ENCODE results near the gene SLC25A38. TPM values are rescaled to one million over a fixed set of nuclear protein-coding genes. Genes with fewer than 3 reads are reported as not detected.

The SLC25A38 gene
- polyA plus RNA-seq, 1 donor from 2014 or later = 32.5 TPM

DNA sequence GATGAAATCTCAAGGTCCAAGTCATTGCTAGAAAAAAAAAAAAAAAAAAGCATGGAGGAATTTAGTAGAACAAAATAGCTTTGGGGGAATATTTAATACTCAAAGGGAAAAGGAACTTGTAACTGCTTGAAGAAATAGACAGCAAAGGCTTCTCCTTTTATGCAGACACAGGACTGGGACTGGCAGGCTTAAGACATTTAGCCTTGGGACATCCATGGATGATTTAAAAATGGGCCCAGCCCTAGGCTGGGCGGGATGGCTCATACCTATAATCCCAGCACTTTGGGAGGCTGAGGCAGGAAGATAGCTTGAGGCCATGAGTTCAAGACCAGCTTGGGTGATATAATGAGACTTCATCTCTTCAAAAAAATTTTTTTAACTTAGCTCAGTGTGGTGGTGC lies 43.1 kb downstream of the SLC25A38 start:
- Histone ChIP-seq H3K27ac (ENCODE audit: low read length) (no peak overlapping the region), H3K27me3 (ENCODE audit: insufficient read depth, low read depth, low read length) (no peaks in the 10 kb centered on the region), H3K36me3 (ENCODE audit: insufficient read depth, low read length) (no peaks in the 10 kb centered on the region), H3K79me2 (replicated peaks; ENCODE audit: insufficient read depth, low read length) (no peaks in the 10 kb centered on the region), H3K9me3 (ENCODE audit: low read length) (no peaks in the 10 kb centered on the region), H4K20me1 (ENCODE audit: insufficient read depth) (no peaks in the 10 kb centered on the region), H3K4me3 (ENCODE audit: low read length) (no peak overlapping the region), H3K9ac (ENCODE audit: low read length) (no peak overlapping the region), H3F3A (ENCODE audit: insufficient read depth, low read length, poor library complexity, severe bottlenecking) (no peaks in the 10 kb centered on the region), H2AFZ (ENCODE audit: low read depth, low read length) (no peak overlapping the region), H3K4me2 (ENCODE audit: low read length) (no peak overlapping the region), H3K9me2 (ENCODE audit: insufficient read depth, low read length) (no peaks in the 10 kb centered on the region)
- no peak for TF ChIP-seq TAF1 (IDR thresholded peaks at IDR 0.05; ENCODE audit: low read depth)
- TF ChIP-seq, protein P1, sequence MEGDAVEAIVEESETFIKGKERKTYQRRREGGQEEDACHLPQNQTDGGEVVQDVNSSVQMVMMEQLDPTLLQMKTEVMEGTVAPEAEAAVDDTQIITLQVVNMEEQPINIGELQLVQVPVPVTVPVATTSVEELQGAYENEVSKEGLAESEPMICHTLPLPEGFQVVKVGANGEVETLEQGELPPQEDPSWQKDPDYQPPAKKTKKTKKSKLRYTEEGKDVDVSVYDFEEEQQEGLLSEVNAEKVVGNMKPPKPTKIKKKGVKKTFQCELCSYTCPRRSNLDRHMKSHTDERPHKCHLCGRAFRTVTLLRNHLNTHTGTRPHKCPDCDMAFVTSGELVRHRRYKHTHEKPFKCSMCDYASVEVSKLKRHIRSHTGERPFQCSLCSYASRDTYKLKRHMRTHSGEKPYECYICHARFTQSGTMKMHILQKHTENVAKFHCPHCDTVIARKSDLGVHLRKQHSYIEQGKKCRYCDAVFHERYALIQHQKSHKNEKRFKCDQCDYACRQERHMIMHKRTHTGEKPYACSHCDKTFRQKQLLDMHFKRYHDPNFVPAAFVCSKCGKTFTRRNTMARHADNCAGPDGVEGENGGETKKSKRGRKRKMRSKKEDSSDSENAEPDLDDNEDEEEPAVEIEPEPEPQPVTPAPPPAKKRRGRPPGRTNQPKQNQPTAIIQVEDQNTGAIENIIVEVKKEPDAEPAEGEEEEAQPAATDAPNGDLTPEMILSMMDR (IDR thresholded peaks at IDR 0.05; ENCODE audit: poor library complexity, severe bottlenecking) = no peak

DNA sequence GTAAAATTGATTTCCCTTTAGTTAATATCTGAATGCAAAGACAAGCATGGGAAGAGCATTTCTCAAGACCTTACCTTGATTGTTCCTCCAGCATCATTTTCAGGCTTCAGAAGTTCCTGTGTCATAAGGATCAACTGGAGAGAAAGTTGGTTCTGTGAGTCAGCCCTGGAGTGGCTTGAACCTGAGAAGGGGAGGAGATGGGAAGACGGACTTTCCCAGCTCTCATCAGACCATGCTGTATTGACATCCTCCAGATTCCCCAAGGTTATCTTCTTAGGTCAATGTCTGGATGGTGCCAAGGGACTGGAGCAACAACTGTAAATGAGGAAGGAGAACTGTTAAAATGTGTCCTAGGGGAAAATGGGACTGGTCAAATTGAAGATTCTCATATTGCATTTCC lies 44.3 kb downstream of the SLC25A38 start:
- H3K36me3 ChIP-seq (ENCODE audit: insufficient read depth, low read length) = no peaks in the 10 kb centered on the region
- TF ChIP-seq EP300 (conservative IDR thresholded peaks at IDR 0.05; ENCODE audit: poor library complexity, severe bottlenecking) = no peak
- TF ChIP-seq EZH2 (IDR thresholded peaks at IDR 0.05; ENCODE audit: borderline replicate concordance, insufficient read depth, low read length, poor library complexity, severe bottlenecking) = no peak
- TF ChIP-seq RAD21 (conservative IDR thresholded peaks at IDR 0.05) = no peak
- no peak for TF ChIP-seq POLR2AphosphoS5 (IDR thresholded peaks at IDR 0.05)
- TF ChIP-seq, protein P2, sequence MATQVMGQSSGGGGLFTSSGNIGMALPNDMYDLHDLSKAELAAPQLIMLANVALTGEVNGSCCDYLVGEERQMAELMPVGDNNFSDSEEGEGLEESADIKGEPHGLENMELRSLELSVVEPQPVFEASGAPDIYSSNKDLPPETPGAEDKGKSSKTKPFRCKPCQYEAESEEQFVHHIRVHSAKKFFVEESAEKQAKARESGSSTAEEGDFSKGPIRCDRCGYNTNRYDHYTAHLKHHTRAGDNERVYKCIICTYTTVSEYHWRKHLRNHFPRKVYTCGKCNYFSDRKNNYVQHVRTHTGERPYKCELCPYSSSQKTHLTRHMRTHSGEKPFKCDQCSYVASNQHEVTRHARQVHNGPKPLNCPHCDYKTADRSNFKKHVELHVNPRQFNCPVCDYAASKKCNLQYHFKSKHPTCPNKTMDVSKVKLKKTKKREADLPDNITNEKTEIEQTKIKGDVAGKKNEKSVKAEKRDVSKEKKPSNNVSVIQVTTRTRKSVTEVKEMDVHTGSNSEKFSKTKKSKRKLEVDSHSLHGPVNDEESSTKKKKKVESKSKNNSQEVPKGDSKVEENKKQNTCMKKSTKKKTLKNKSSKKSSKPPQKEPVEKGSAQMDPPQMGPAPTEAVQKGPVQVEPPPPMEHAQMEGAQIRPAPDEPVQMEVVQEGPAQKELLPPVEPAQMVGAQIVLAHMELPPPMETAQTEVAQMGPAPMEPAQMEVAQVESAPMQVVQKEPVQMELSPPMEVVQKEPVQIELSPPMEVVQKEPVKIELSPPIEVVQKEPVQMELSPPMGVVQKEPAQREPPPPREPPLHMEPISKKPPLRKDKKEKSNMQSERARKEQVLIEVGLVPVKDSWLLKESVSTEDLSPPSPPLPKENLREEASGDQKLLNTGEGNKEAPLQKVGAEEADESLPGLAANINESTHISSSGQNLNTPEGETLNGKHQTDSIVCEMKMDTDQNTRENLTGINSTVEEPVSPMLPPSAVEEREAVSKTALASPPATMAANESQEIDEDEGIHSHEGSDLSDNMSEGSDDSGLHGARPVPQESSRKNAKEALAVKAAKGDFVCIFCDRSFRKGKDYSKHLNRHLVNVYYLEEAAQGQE (IDR thresholded peaks at IDR 0.05; ENCODE audit: borderline replicate concordance) = no peak
- TF ChIP-seq MXI1 (conservative IDR thresholded peaks at IDR 0.05; ENCODE audit: poor library complexity, severe bottlenecking) = no peak
- TF ChIP-seq, protein P1 (IDR thresholded peaks at IDR 0.05; ENCODE audit: poor library complexity, severe bottlenecking) = no peak
- TF ChIP-seq TAF1 (IDR thresholded peaks at IDR 0.05; ENCODE audit: low read depth) = no peak
- no peak for TF ChIP-seq SMC3 (conservative IDR thresholded peaks at IDR 0.05; ENCODE audit: poor library complexity)
- H3F3A ChIP-seq (ENCODE audit: insufficient read depth, low read length, poor library complexity, severe bottlenecking) = no peaks in the 10 kb centered on the region
- H3K9me3 ChIP-seq (ENCODE audit: low read length) = no peaks in the 10 kb centered on the region
- H2AFZ ChIP-seq (ENCODE audit: low read depth, low read length) = no peak overlapping the region
- H3K4me3 ChIP-seq (ENCODE audit: low read length) = no peak overlapping the region
- no peaks in the 10 kb centered on the region for H3K27me3 ChIP-seq (ENCODE audit: insufficient read depth, low read depth, low read length)
- no peaks in the 10 kb centered on the region for H3K9me2 ChIP-seq (ENCODE audit: insufficient read depth, low read length)
- no peaks in the 10 kb centered on the region for H4K20me1 ChIP-seq (ENCODE audit: insufficient read depth)
- H3K27ac ChIP-seq (ENCODE audit: low read length) = no peak overlapping the region
- no peak overlapping the region for H3K9ac ChIP-seq (ENCODE audit: low read length)
- H3K79me2 ChIP-seq (replicated peaks; ENCODE audit: insufficient read depth, low read length) = no peaks in the 10 kb centered on the region
- H3K4me2 ChIP-seq (ENCODE audit: low read length) = no peak overlapping the region

All from neural cell (in vitro differentiated cells).